Tibial nerve (tissue), 4 donors: ENCODE measurements around the gene BICD1.

ENCODE experiments used
- EP300 ChIP-seq, 2 donors: sonication (generic); formaldehyde crosslinking; IDR thresholded peaks; one replicate each; pipeline ENCODE4 v1.6.1; 2017; ENCODE audit warnings: antibody characterized with exemption in 2 of 2, mild to moderate bottlenecking in 1 of 2
- POLR2A ChIP-seq, 2 donors: fragments of 450-650 bp; IDR thresholded peaks; one replicate each; pipeline ENCODE4 v1.6.1; 2017; ENCODE audit warnings: antibody characterized with exemption in 2 of 2, mild to moderate bottlenecking in 2 of 2, moderate library complexity in 2 of 2
- TF ChIP-seq, protein P1 (sequence below), 5 experiments: fragments of 200-600 bp in 3 of 5; fragments of 450-650 bp in 2 of 5; sonication (generic) in 3 of 5; IDR thresholded peaks; one replicate each; pipeline ENCODE4 v1.5.1; 2016 to 2019; ENCODE audit warnings: antibody characterized with exemption in 5 of 5, mild to moderate bottlenecking in 3 of 5, moderate library complexity in 2 of 5

- TF ChIP-seq EP300 (IDR thresholded peaks at IDR 0.05) (no peak), POLR2A (IDR thresholded peaks at IDR 0.05) (no peak)
- TF ChIP-seq, protein P1, sequence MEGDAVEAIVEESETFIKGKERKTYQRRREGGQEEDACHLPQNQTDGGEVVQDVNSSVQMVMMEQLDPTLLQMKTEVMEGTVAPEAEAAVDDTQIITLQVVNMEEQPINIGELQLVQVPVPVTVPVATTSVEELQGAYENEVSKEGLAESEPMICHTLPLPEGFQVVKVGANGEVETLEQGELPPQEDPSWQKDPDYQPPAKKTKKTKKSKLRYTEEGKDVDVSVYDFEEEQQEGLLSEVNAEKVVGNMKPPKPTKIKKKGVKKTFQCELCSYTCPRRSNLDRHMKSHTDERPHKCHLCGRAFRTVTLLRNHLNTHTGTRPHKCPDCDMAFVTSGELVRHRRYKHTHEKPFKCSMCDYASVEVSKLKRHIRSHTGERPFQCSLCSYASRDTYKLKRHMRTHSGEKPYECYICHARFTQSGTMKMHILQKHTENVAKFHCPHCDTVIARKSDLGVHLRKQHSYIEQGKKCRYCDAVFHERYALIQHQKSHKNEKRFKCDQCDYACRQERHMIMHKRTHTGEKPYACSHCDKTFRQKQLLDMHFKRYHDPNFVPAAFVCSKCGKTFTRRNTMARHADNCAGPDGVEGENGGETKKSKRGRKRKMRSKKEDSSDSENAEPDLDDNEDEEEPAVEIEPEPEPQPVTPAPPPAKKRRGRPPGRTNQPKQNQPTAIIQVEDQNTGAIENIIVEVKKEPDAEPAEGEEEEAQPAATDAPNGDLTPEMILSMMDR (IDR thresholded peaks at IDR 0.05), result no peak
Observed at GRCh38 chr12:32332446-32332845, 225.8 kb downstream of the BICD1 start.
